Activated naive CD4-positive, alpha-beta T cell treated with anti-CD3 and anti-CD28 coated beads, Interleukin-2, amount 50 U/mL, for 72 hours (primary cell): Measurements from ENCODE around the gene CTU1. TPM values are rescaled to one million over a fixed set of nuclear protein-coding genes. Genes with fewer than 3 reads are reported as not detected.
"Not testable (repeated sequence)": the region's sequence is repeated elsewhere in the genome, so short reads cannot be mapped to it uniquely, and the experiment has no call there.

Experiments
- ATAC-seq, 2 donors: fragments of 150-1000 bp; cut with Tn5 transposase; 2 replicates each; pipeline ENCODE4 v1.10.0; 2021; ENCODE audit warnings: mild to moderate bottlenecking in 2 of 2, moderate library complexity in 2 of 2
- DNase-seq, 2 donors: peaks; one replicate each; pipeline ENCODE4 v3.0.0; 2021 to 2022; ENCODE audit warnings: low spot score in 2 of 2
- H3K27ac Mint-ChIP-seq, 2 donors: one replicate each; pipeline ENCODE4 v1.8.0; 2022; ENCODE audit warnings: mild to moderate bottlenecking in 2 of 2, mixed read lengths in 2 of 2
- H3K36me3 Mint-ChIP-seq, 2 donors: one replicate each; pipeline ENCODE4 v1.8.0; 2022; ENCODE audit warnings: mixed read lengths in 2 of 2
- H3K9me3 Mint-ChIP-seq, 2 donors: one replicate each; pipeline ENCODE4 v1.8.0; 2022; ENCODE audit warnings: mixed read lengths in 2 of 2
- total RNA-seq, 2 donors: library from RNA; stranded (reverse); gene quantifications; one replicate each; pipeline ENCODE4 v1.2.3, GENCODE V29; 2022

Gene CTU1
- 10 to 100 TPM in 1 of 2 donors, 1 to 10 TPM in 1; 9.8 to 11.2 TPM for total RNA-seq

DNA sequence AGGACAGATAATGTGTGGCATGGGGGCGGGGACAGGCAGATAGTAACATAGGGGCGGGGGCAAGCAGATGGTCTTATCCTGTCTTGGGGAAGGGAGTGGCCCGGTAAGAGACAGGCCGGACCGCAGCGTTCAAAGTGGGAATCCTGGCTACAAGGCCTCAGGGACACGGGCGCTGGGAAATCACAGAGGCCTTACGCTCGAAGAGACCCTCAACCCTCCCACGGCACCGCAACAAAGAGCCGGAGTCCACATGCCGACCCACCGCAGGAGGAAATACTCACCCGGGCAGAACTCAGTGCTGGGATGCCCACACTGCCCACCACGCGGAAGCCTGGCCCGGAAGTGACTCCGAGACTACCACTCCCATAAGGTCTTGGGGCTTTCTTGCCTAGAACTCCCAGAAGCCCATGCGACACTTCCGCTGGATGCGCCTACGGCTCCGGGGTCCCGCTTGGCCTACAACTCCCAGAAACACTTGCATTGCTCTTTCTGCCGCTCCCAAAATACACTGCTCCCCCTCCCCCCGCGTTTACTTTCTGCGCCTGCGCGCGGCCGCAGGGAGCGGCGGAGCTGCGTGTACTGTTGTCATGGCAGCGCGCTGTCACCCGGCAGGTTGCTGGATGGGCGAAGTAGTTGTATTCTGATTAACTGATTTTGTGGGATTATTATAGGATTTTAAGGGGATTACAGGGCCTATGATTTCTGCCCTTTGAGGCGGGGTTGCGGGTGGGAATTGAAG is at the start of gene CTU1:
CTU1 (minus strand) TSS at position 344 of the 739 bp plus-strand sequence. CDS start 3,840 bp downstream, outside the sequence.
- H3K27ac Mint-ChIP-seq = peak within 1 kb of the TSS; percentile 91 to 97
- ATAC-seq (peak; percentile 98 to 99), DNase-seq (peak; percentile 95 to 98)
- H3K9me3 Mint-ChIP-seq = no peaks in the 10 kb centered on the region
- peaks cover 9 to 12% of the 10 kb centered on the region in 2 donors for H3K36me3 Mint-ChIP-seq

- H3K27ac Mint-ChIP-seq = no peak overlapping the region
- ATAC-seq = peak; percentile 42 to 60
- H3K36me3 Mint-ChIP-seq = no peaks in the 10 kb centered on the region
- DNase-seq = no peak
- no peaks in the 10 kb centered on the region for H3K9me3 Mint-ChIP-seq
Observed at GRCh38 chr19:51157265-51157664, 49.1 kb upstream of the CTU1 start.

DNA sequence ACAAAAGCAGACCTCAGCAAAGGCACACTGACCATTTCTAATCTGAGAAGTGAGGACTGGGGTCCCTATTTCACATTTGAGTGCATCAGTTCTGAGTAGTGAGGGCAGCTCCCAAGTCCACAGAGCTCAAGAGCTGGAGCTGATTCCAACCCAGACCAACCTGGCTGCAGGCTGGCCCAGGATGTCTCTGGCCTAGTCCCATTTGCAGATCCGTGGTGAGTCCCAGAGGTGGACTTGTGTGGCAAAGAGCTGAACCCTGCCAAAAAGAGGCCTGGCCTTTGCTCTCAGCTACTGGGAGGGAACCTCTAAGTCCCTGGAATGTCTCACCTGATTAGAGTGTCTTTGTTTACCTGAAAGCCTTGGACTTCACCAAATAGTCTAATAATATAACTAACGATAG is 48.5 kb upstream of the CTU1 start:
- DNase-seq (no peak), ATAC-seq (no peak)
- no peak overlapping the region for H3K27ac Mint-ChIP-seq
- H3K36me3 Mint-ChIP-seq = no peaks in the 10 kb centered on the region
- no peaks in the 10 kb centered on the region for H3K9me3 Mint-ChIP-seq

DNA sequence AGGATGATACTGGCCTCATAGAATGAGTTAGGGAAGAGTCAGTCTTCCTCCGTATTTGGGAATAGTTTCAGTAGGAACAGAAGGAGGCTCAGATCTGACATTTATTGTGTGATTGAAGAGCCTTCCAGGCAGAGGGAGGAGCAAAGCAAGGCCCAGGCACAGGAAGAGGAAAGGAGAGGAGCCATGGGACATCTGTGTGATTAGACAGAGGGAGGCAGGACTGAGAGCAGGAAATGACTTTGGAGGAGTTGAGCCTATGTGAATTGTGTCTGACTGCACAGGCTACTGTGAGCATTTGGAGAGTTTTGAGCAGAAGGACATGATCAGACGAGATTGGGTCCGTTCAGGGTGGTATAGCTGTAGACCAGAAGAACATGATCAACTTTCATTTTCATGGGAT is 42.4 kb upstream of the CTU1 start:
- Mint-ChIP-seq H3K27ac (no peak overlapping the region), H3K9me3 (peaks cover 0 to 8% of the 10 kb centered on the region in 2 donors), H3K36me3 (no peaks in the 10 kb centered on the region)
- ATAC-seq (no peak), DNase-seq (no peak)

- no peak overlapping the region for H3K27ac Mint-ChIP-seq
- no peaks in the 10 kb centered on the region for H3K36me3 Mint-ChIP-seq
- DNase-seq = no peak
- no peak for ATAC-seq
- peaks cover 0 to 8% of the 10 kb centered on the region in 2 donors for H3K9me3 Mint-ChIP-seq
Observed at GRCh38 chr19:51148580-51148979, 40.4 kb upstream of the CTU1 start.

DNA sequence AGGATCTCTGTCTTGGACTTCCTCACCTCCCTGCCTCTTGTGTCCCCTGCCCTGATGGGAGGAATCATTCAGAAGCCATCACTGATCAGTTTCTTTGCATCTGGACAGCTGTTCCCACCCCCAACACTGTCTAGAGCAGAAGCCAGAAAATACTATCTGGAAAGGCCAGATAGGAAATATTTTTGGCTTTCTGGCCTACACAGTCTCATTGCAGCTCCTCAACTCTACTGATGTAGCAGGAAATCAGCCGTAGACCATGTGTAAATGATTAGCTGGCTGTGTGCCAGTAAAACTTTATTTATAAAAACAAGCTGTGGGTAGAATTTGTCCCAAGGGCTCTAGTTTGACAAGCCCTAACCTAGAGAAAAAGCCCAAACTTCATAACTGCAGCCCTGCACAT is 39.5 kb upstream of the CTU1 start:
- Mint-ChIP-seq H3K36me3 (no peaks in the 10 kb centered on the region), H3K9me3 (peaks cover 0 to 8% of the 10 kb centered on the region in 2 donors), H3K27ac (no peak overlapping the region)
- DNase-seq = no peak
- ATAC-seq = no peak

- Mint-ChIP-seq H3K27ac (no peak overlapping the region), H3K36me3 (no peaks in the 10 kb centered on the region), H3K9me3 (peaks cover 0 to 8% of the 10 kb centered on the region in 2 donors)
- DNase-seq (no peak), ATAC-seq (no peak)
Observed at GRCh38 chr19:51146751-51147150, 38.5 kb upstream of the CTU1 start.

GRCh38 chr19:51145916-51146493 is 37.8 kb upstream of the CTU1 start:
- DNase-seq (no peak), ATAC-seq (no peak)
- Mint-ChIP-seq H3K27ac (no peak overlapping the region), H3K9me3 (peaks cover 0 to 7% of the 10 kb centered on the region in 2 donors), H3K36me3 (no peaks in the 10 kb centered on the region)

DNA sequence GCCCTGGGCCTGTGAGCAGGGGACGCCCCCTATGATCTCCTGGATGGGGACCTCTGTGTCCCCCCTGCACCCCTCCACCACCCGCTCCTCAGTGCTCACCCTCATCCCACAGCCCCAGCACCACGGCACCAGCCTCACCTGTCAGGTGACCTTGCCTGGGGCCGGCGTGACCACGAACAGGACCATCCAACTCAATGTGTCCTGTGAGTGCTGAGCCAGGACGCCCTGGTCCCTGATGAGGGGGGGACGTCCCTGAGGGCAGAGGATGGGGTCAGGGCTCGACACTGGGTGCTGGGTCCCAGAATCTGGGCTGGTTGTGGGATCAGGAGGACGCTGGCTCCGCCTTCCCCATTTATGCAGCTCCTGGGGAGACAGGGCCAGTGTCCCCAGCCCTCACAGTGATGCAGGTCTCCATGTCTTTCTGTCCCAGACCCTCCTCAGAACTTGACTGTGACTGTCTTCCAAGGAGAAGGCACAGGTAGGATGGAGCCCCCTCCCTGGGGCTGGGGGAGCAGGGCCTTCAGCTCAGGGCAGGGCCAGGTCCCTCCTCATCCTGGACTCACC is 36.4 kb upstream of the CTU1 start:
- DNase-seq (peak in 1 of 2 donors; percentile 45), ATAC-seq (no peak)
- Mint-ChIP-seq H3K36me3 (no peaks in the 10 kb centered on the region), H3K27ac (no peak overlapping the region), H3K9me3 (no peaks in the 10 kb centered on the region)

DNA sequence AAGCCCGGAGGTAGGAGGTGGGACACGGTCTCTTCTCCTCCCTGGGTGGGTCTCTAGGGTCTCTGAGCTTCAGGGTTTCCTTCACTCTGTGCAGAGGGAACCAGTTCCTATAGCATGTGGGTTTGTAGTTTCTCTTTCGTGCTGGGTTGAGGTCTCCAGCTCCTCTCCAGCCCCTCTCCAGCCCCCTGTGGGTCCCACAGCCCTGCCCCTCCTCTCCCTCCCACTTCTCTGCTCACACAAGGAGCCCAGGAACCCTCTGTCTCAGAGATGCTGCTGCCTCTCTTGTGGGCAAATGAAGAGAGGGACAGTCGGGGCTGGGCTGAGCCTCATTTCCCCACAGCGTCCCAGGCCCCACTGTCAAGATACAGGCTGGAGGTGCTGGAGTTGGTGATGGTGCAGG is 35.3 kb upstream of the CTU1 start:
- H3K9me3 Mint-ChIP-seq = no peaks in the 10 kb centered on the region
- DNase-seq (peak in 1 of 2 donors; percentile 6), ATAC-seq (no peak)
- no peaks in the 10 kb centered on the region for H3K36me3 Mint-ChIP-seq
- H3K27ac Mint-ChIP-seq = no peak overlapping the region

DNA sequence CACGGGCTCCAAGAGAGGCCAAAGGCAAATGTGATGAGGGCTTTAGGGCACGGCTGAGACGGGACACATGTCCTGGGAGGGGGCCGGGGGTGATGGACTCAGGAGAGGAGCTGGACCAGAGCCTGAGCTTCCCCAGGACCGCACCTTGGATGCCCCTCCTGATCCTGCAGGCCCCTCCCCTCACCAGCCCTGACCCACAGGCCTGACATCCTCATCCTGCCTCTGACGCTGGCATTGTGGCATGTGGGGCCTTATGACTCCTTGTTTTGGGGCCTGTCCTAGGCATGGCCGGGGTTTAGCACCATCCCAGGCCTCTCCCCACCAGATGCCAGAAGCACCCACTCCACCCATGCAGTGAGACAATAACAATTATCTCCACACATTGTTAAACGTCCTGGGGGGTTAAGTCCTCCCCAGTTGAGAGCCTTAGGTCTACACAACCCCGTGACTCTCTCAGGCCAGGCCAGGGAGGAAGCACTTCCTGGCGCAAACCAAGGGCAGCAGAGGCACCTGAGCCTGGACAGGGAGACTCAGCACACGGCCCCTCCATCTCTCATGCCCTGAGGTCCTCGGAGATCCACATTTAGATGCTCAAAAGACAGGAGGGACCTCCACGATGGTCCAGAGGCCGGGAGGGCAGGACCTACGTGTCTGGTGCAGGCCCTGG is 34.7 kb upstream of the CTU1 start:
- not testable (repeated sequence) for ATAC-seq, H3K36me3 Mint-ChIP-seq, H3K27ac Mint-ChIP-seq, H3K9me3 Mint-ChIP-seq
- DNase-seq = peak in 1 of 2 donors; percentile 35

GRCh38 chr19:51142119-51142518 is 33.9 kb upstream of the CTU1 start, which contains the start of gene SIGLEC7:
TSS of gene SIGLEC7 (plus strand) at chr19:51142301. CDS start at chr19:51142370, 69 bp downstream.
- DNase-seq (no peak), ATAC-seq (no peak)
- Mint-ChIP-seq H3K9me3 (no peaks in the 10 kb centered on the region), H3K27ac (no peak within 1 kb of the TSS), H3K36me3 (peaks cover 0 to 8% of the 10 kb centered on the region in 2 donors)

GRCh38 chr19:51141181-51141580 is 33.0 kb upstream of the CTU1 start:
- Mint-ChIP-seq H3K36me3 (peaks cover 4 to 18% of the 10 kb centered on the region in 2 donors), H3K9me3 (no peaks in the 10 kb centered on the region), H3K27ac (no peak overlapping the region)
- DNase-seq = peak in 1 of 2 donors; percentile 14
- ATAC-seq = no peak

GRCh38 chr19:51140441-51140840 is 32.2 kb upstream of the CTU1 start:
- H3K27ac Mint-ChIP-seq = no peak overlapping the region
- peak in 1 of 2 donors; percentile 14 for DNase-seq
- peaks cover 10 to 23% of the 10 kb centered on the region in 2 donors for H3K36me3 Mint-ChIP-seq
- no peaks in the 10 kb centered on the region for H3K9me3 Mint-ChIP-seq
- no peak for ATAC-seq

GRCh38 chr19:51139299-51140014 is 31.2 kb upstream of the CTU1 start:
- DNase-seq = no peak
- ATAC-seq = no peak
- no peak overlapping the region for H3K27ac Mint-ChIP-seq
- H3K9me3 Mint-ChIP-seq = peaks cover 4 to 7% of the 10 kb centered on the region in 2 donors
- peaks cover 19 to 32% of the 10 kb centered on the region in 2 donors for H3K36me3 Mint-ChIP-seq

GRCh38 chr19:51138549-51138979 is 30.4 kb upstream of the CTU1 start:
- no peak for ATAC-seq
- Mint-ChIP-seq H3K36me3 (peaks cover 19 to 32% of the 10 kb centered on the region in 2 donors), H3K27ac (peak overlapping the region in 1 of 2 donors; percentile 86), H3K9me3 (peaks cover 4 to 7% of the 10 kb centered on the region in 2 donors)
- DNase-seq = peak in 1 of 2 donors; percentile 41
